Fibroblast of lung (primary cell): ENCODE results near the gene GAS7. TPM values are rescaled to one million over a fixed set of nuclear protein-coding genes. Genes with fewer than 3 reads are reported as not detected.

Experiments used
- DNase-seq, 2 donors: peaks; one replicate each; pipeline versions ENCODE4 v3.0.0 to v3.0.0-alpha.2; 2010; ENCODE audit warnings: low read depth in 2 of 2
- H2AFZ ChIP-seq: 2 replicates; pipeline ENCODE4 v1.5.1; 2012; ENCODE audit warnings: low read length, control low read depth, inconsistent platforms
- H3K27ac ChIP-seq: 2 replicates; pipeline ENCODE4 v1.5.1; 2011; ENCODE audit warnings: low read length, control low read depth; ENCODE audit not compliant: insufficient read depth
- H3K27me3 ChIP-seq: 2 replicates; pipeline ENCODE4 v1.5.1; 2011; ENCODE audit warnings: mild to moderate bottlenecking, low read length; ENCODE audit not compliant: control insufficient read depth, insufficient read depth
- H3K36me3 ChIP-seq: 2 replicates; pipeline ENCODE4 v1.5.1; 2011; ENCODE audit warnings: low read length; ENCODE audit not compliant: control insufficient read depth, insufficient read depth
- H3K4me1 ChIP-seq: 2 replicates; pipeline ENCODE4 v1.5.1; 2011; ENCODE audit warnings: low read length; ENCODE audit not compliant: control insufficient read depth, insufficient read depth; ENCODE audit errors: extremely low read depth
- H3K4me2 ChIP-seq: 2 replicates; pipeline ENCODE4 v1.5.1; 2011; ENCODE audit warnings: low read length, control low read depth; ENCODE audit not compliant: insufficient read depth; ENCODE audit errors: extremely low read depth
- H3K4me3 ChIP-seq, 4 experiments: fragments of 200-600 bp in 1 of 4; sonication (generic) in 1 of 4; replicated peaks in 1 of 4; 2 replicates each; pipeline ENCODE4 v1.5.1; 2011 to 2016; ENCODE audit warnings: low read length in 4 of 4, low read depth in 3 of 4, mild to moderate bottlenecking in 3 of 4, control low read depth in 2 of 4, inconsistent platforms in 1 of 4, mixed read lengths in 1 of 4; ENCODE audit not compliant: insufficient read depth in 1 of 4; ENCODE audit errors: control extremely low read depth in 1 of 4
- H3K79me2 ChIP-seq: 2 replicates; pipeline ENCODE4 v1.5.1; 2012; ENCODE audit warnings: mild to moderate bottlenecking, low read length, inconsistent platforms; ENCODE audit not compliant: control insufficient read depth, insufficient read depth
- H3K9ac ChIP-seq: 2 replicates; pipeline ENCODE4 v1.5.1; 2011; ENCODE audit warnings: mild to moderate bottlenecking, low read length, control low read depth; ENCODE audit not compliant: insufficient read depth
- H3K9me3 ChIP-seq: 2 replicates; pipeline ENCODE4 v1.5.1; 2012; ENCODE audit warnings: low read depth, low read length; ENCODE audit not compliant: control insufficient read depth, insufficient read depth
- H4K20me1 ChIP-seq: 2 replicates; pipeline ENCODE4 v1.5.1; 2011; ENCODE audit warnings: low read length; ENCODE audit not compliant: control insufficient read depth, insufficient read depth; ENCODE audit errors: extremely low read depth
- CTCF ChIP-seq, 2 donors: IDR thresholded peaks in 1 of 2; conservative IDR thresholded peaks in 1 of 2; 1 replicate in 1 of 2; 2 replicates in 1 of 2; pipeline ENCODE4 v1.5.1; 2011 to 2012; ENCODE audit warnings: low read length in 2 of 2, control low read depth in 1 of 2, inconsistent platforms in 1 of 2, low read depth in 1 of 2, mild to moderate bottlenecking in 1 of 2
- EZH2 ChIP-seq: IDR thresholded peaks from 2 replicates; pipeline ENCODE4 v1.5.1; 2012; ENCODE audit warnings: low read length, control low read depth, mild to moderate bottlenecking; ENCODE audit errors: missing control alignments
- polyA plus RNA-seq, 2 donors: library from polyadenylated mRNA; depleted of rRNA in 1 of 2; stranded (reverse) in 1 of 2; unstranded in 1 of 2; fragments of >200 nt; gene quantifications; 2 replicates each; pipeline ENCODE4 v1.2.1, GENCODE V29; 2011 to 2012; ENCODE audit warnings: missing spikeins in 1 of 2
- total RNA-seq: library from RNA; depleted of rRNA; stranded (reverse); fragments of >200 nt; gene quantifications from 2 replicates; pipeline ENCODE4 v1.2.1, GENCODE V29; 2014

Gene GAS7
- total and polyA plus RNA-seq, 2 donors (not counting 1 experiment from before 2014, with no cell fraction given): 0.58 to 2.6 TPM

- no peak overlapping the region for H3K4me2 ChIP-seq
- no peak overlapping the region for H3K27ac ChIP-seq
- H3K27me3 ChIP-seq: no peaks in the 10 kb centered on the region
- H3K36me3 ChIP-seq: no peaks in the 10 kb centered on the region
- H3K4me1 ChIP-seq: no peaks in the 10 kb centered on the region
- peak; percentile 72 to 93 for DNase-seq
- H4K20me1 ChIP-seq: no peaks in the 10 kb centered on the region
- H3K79me2 ChIP-seq: no peaks in the 10 kb centered on the region
- no peak overlapping the region for H3K9ac ChIP-seq
- TF ChIP-seq CTCF (conservative IDR thresholded peaks at IDR 0.05 in 1 of 2, IDR thresholded peaks at IDR 0.05 in 1 of 2; ENCODE audit: low read depth in 1 of 2, low read length in 2 of 2) (peak; percentile 29 to 77), EZH2 (no peak)
- H3K9me3 ChIP-seq: no peaks in the 10 kb centered on the region
- no peak overlapping the region for H3K4me3 ChIP-seq
- no peak overlapping the region for H2AFZ ChIP-seq
Measured at GRCh38 chr17:9928601-9929333, 269.6 kb downstream of the GAS7 start.

GRCh38 chr17:9926150-9926804 is 272.1 kb downstream of the GAS7 start:
- no peaks in the 10 kb centered on the region for H4K20me1 ChIP-seq
- H2AFZ ChIP-seq: no peak overlapping the region
- no peaks in the 10 kb centered on the region for H3K79me2 ChIP-seq
- H3K36me3 ChIP-seq: no peaks in the 10 kb centered on the region
- DNase-seq: no peak
- no peak overlapping the region for H3K4me2 ChIP-seq
- H3K4me3 ChIP-seq: no peak overlapping the region
- no peak for TF ChIP-seq EZH2
- H3K27ac ChIP-seq: no peak overlapping the region
- no peaks in the 10 kb centered on the region for H3K9me3 ChIP-seq
- H3K27me3 ChIP-seq: no peaks in the 10 kb centered on the region
- no peak overlapping the region for H3K9ac ChIP-seq
- H3K4me1 ChIP-seq: no peaks in the 10 kb centered on the region

GRCh38 chr17:9925457-9925856 is 272.9 kb downstream of the GAS7 start:
- H4K20me1 ChIP-seq: no peaks in the 10 kb centered on the region
- no peak overlapping the region for H3K4me3 ChIP-seq
- no peak overlapping the region for H2AFZ ChIP-seq
- no peak overlapping the region for H3K9ac ChIP-seq
- TF ChIP-seq CTCF (conservative IDR thresholded peaks at IDR 0.05 in 1 of 2, IDR thresholded peaks at IDR 0.05 in 1 of 2; ENCODE audit: low read depth in 1 of 2, low read length in 2 of 2) (no peak), EZH2 (no peak)
- H3K4me1 ChIP-seq: no peaks in the 10 kb centered on the region
- no peaks in the 10 kb centered on the region for H3K79me2 ChIP-seq
- no peaks in the 10 kb centered on the region for H3K27me3 ChIP-seq
- no peaks in the 10 kb centered on the region for H3K36me3 ChIP-seq
- H3K9me3 ChIP-seq: no peaks in the 10 kb centered on the region
- no peak for DNase-seq
- no peak overlapping the region for H3K27ac ChIP-seq
- H3K4me2 ChIP-seq: no peak overlapping the region
